GM12878 (cell line): Measurements from ENCODE around the gene PGC. TPM values are rescaled to one million over a fixed set of nuclear protein-coding genes. Genes with fewer than 3 reads are reported as not detected.

Experiments
- ATAC-seq: fragments of 200-7000 bp; cut with Tn5 transposase; 3 replicates; pipeline ENCODE4 v1.9.1; 2020; ENCODE audit warnings: mild to moderate bottlenecking, moderate library complexity
- BruUV-seq: library from RNA; stranded (reverse); fragments of 400-500 nt; replicated peaks from 2 replicates; lab custom pipeline; 2021; lab: Mats Ljungman, UMichigan
- CTCF ChIA-PET: fragments of 300-600 bp; sonication (Branson Sonifier 250); formaldehyde crosslinking; extraction: SDS; loops from one replicate; lab custom pipeline; 2021; ENCODE audit warnings: inconsistent platforms; lab: Yijun Ruan, JAX
- POLR2A ChIA-PET: fragments of 350-600 bp; formaldehyde crosslinking; extraction: SDS; loops from one replicate; lab custom pipeline; 2021; ENCODE audit warnings: inconsistent platforms; lab: Charles Lee
- RAD21 ChIA-PET: fragments of 300-600 bp; sonication (Branson Sonifier 250); formaldehyde crosslinking; loops from one replicate; lab custom pipeline; 2023; ENCODE audit warnings: antibody characterized with exemption; ENCODE audit not compliant: unreplicated experiment; lab: Charles Lee
- SMC1A ChIA-PET: fragments of 300-600 bp; sonication (Branson Sonifier 250); formaldehyde crosslinking; loops from one replicate; lab custom pipeline; 2023; ENCODE audit not compliant: unreplicated experiment, uncharacterized antibody; lab: Charles Lee
- DNase-seq: peaks from one replicate; pipeline ENCODE4 v3.0.0-alpha.2; 2011; ENCODE audit warnings: low read depth, low spot score
- FAIRE-seq: peaks from 3 replicates; lab custom pipeline; 2011; peaks lifted over from hg19 to GRCh38; lab: Jason Lieb, UNC
- H2AFZ ChIP-seq: 2 replicates; pipeline ENCODE4 v1.6.0; 2011; ENCODE audit warnings: low read depth, low read length, control low read depth; ENCODE audit not compliant: control insufficient read depth
- H3K27ac ChIP-seq: 2 replicates; pipeline ENCODE4 v1.5.1; 2011; ENCODE audit warnings: control low read depth; ENCODE audit not compliant: control insufficient read depth, insufficient read depth
- H3K27me3 ChIP-seq, 2 experiments: replicated peaks in 1 of 2; 2 replicates each; pipeline versions ENCODE4 v1.6.0 to v1.6.1; 2011; ENCODE audit warnings: low read length in 1 of 2; ENCODE audit not compliant: control insufficient read depth in 2 of 2, insufficient read depth in 2 of 2
- H3K36me3 ChIP-seq, 2 experiments: 2 replicates each; pipeline ENCODE4 v1.5.1; 2011; ENCODE audit warnings: low read length in 1 of 2; ENCODE audit not compliant: control insufficient read depth in 2 of 2, insufficient read depth in 2 of 2
- H3K4me1 ChIP-seq: 2 replicates; pipeline ENCODE4 v1.6.1; 2011; ENCODE audit warnings: mild to moderate bottlenecking, low read length, moderate library complexity, mixed read lengths; ENCODE audit not compliant: control insufficient read depth, insufficient read depth
- H3K4me2 ChIP-seq: 2 replicates; pipeline ENCODE4 v1.6.0; 2011; ENCODE audit warnings: control low read depth; ENCODE audit not compliant: control insufficient read depth, insufficient read depth
- H3K4me3 ChIP-seq: fragments of 200-600 bp; sonication (generic); 2 replicates; pipeline ENCODE4 v1.5.1; 2016
- H3K79me2 ChIP-seq: 2 replicates; pipeline ENCODE4 v1.6.0; 2011; ENCODE audit warnings: low read length; ENCODE audit not compliant: control insufficient read depth, insufficient read depth
- H3K9ac ChIP-seq: 2 replicates; pipeline ENCODE4 v1.8.0; 2011; ENCODE audit warnings: low read length, control low read depth, mixed read lengths; ENCODE audit not compliant: control insufficient read depth, insufficient read depth
- H3K9me3 ChIP-seq: replicated peaks from 3 replicates; pipeline ENCODE4 v1.5.1; 2011; ENCODE audit warnings: mild to moderate bottlenecking, low read length; ENCODE audit not compliant: control insufficient read depth, insufficient read depth
- H4K20me1 ChIP-seq: 2 replicates; pipeline ENCODE4 v1.6.0; 2011; ENCODE audit not compliant: control insufficient read depth, insufficient read depth
- CREB1 ChIP-seq: IDR thresholded peaks from 2 replicates; pipeline ENCODE4 v1.6.1; 2012; ENCODE audit warnings: low read depth, mild to moderate bottlenecking, inconsistent platforms
- IRF4 ChIP-seq: IDR thresholded peaks from 2 replicates; pipeline ENCODE4 v1.6.1; 2011; ENCODE audit warnings: low read depth, low read length
- NFXL1 ChIP-seq: fragments of 450-650 bp; IDR thresholded peaks from 2 replicates; pipeline ENCODE4 v1.6.1; 2017; ENCODE audit warnings: antibody characterized with exemption, mild to moderate bottlenecking, borderline replicate concordance
- NRF1 ChIP-seq: conservative IDR thresholded peaks from 2 replicates; pipeline ENCODE4 v1.6.1; 2011; ENCODE audit warnings: mild to moderate bottlenecking, low read depth, low read length, improper control_type of control experiment
- POLR2AphosphoS5 ChIP-seq: IDR thresholded peaks from 2 replicates; pipeline ENCODE4 v1.6.1; 2011; ENCODE audit warnings: mild to moderate bottlenecking, low read length, inconsistent platforms
- RELA ChIP-seq: fragments of 450-650 bp; IDR thresholded peaks from 2 replicates; pipeline ENCODE4 v1.8.0; 2014; ENCODE audit warnings: borderline replicate concordance; ENCODE audit not compliant: partially characterized antibody
- SMAD5 ChIP-seq: IDR thresholded peaks from 2 replicates; pipeline ENCODE4 v1.6.1; 2016; ENCODE audit warnings: antibody characterized with exemption, low read depth
- SUZ12 ChIP-seq: fragments of 200-600 bp; sonication (generic); IDR thresholded peaks from one replicate; pipeline ENCODE4 v1.6.1; 2018; ENCODE audit warnings: antibody characterized with exemption, mild to moderate bottlenecking; ENCODE audit not compliant: unreplicated experiment
- ZNF207 ChIP-seq: fragments of 450-650 bp; IDR thresholded peaks from 2 replicates; pipeline ENCODE4 v1.6.1; 2014; ENCODE audit warnings: antibody characterized with exemption, mild to moderate bottlenecking, borderline replicate concordance
- WGBS: methylation state at CpG from one replicate; pipeline ENCODE4 v1.1.6; 2016; ENCODE audit warnings: low lambda C conversion rate; ENCODE audit not compliant: insufficient replicate concordance, insufficient coverage; ENCODE audit errors: missing lambda C conversion rate; 5-methylcytosine and 5-hydroxymethylcytosine counted together
- in situ Hi-C: fragments of 300-500 bp; cut with MboI; formaldehyde crosslinking; loops from 9 replicates; pipeline ENCODE4 v1.14.3; 2018; ENCODE audit warnings: mixed read lengths
- intact Hi-C: fragments of 100-400 bp; cut with micrococcal nuclease; formaldehyde crosslinking; loops from one replicate; pipeline ENCODE4 v1.14.2; 2022; ENCODE audit not compliant: unreplicated experiment
- polyA plus RNA-seq, 11 experiments: library from polyadenylated mRNA; depleted of rRNA in 4 of 11; unstranded in 6 of 11; stranded (reverse) in 5 of 11; fragments of >200 nt; fragmentation: Nextera tagmentation in 4 of 11; fragmentation: Illumina TruSeq in 1 of 11; extraction: Ambion mirVana in 4 of 11; extraction: Trizol in 1 of 11; gene quantifications; 1 replicate in 1 of 11; 2 replicates in 10 of 11; pipeline versions ENCODE4 v1.2.1 to v1.2.3, GENCODE V29; 2011 to 2016; ENCODE audit warnings: inconsistent platforms in 2 of 11, missing spikeins in 2 of 11, low read depth in 1 of 11
- total RNA-seq, 4 experiments: library from RNA; depleted of rRNA in 3 of 4; stranded (reverse); fragments of >200 nt in 3 of 4; fragmentation: Illumina TruSeq in 1 of 4; extraction: Trizol in 1 of 4; gene quantifications; 2 replicates each; pipeline versions ENCODE4 v1.2.1 to v1.2.3, GENCODE V29; 2013 to 2021
- TF ChIP-seq, protein P1 (sequence below): fragments of 450-650 bp; formaldehyde crosslinking; IDR thresholded peaks from 2 replicates; pipeline ENCODE4 v1.4.0; 2022; ENCODE audit warnings: mild to moderate bottlenecking, moderate library complexity
- TF ChIP-seq, protein P2 (sequence below): IDR thresholded peaks from 2 replicates; pipeline ENCODE4 v1.6.1; 2011; ENCODE audit warnings: low read depth, low read length, improper control_type of control experiment, borderline replicate concordance
- TF ChIP-seq, protein P3 (sequence below): fragments of 450-650 bp; IDR thresholded peaks from 2 replicates; pipeline ENCODE4 v1.6.1; 2017; ENCODE audit warnings: low read depth, mild to moderate bottlenecking, moderate library complexity
- TF ChIP-seq, protein P4 (sequence below): fragments of 450-650 bp; IDR thresholded peaks from 2 replicates; pipeline ENCODE4 v1.6.1; 2017; ENCODE audit warnings: antibody characterized with exemption, mild to moderate bottlenecking, moderate library complexity

The PGC gene
- total and polyA plus RNA-seq, 10 of the 15 experiments (the other 5 are each of a cell fraction or from before 2014, with no cell fraction given) = 0.26 TPM; not detected in 9

DNA sequence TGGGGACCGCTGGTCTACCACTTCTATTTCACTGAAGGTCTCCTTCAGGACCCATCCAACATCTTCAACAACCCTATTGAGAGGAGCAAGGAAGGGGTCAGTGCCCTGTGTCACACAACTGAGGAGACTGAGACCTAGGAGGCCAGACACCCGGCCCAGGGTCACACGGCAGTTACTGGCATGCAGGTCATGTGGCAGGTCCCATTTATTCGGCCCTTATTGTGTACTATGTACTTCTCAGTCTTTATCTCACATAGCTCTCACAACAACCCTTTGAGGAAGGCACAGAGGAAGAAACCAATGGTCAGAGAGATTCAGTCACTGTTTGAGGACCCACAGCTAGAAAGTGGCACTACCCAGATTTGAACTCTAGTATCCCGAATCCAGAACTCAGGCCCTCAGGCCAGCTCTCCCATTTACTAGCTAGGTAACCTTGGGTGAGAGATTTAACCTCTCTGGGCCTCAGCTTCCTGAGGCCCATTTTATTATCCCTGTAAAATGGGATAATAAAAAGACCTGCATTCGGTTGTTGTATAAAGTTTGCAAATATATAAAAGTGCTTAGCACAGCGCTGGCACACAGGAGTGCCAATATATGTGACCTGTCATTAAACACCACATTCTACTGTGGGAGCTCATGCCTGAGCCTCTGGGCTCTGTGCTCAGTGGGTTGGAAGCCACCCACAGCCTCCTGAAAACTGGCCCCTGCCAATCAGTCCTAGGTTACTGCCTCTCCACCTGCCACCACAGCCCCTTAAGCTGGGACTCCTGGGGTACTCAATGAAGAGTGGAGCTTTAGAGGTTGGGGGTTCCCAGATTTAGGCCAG is 27.5 kb downstream of the PGC start:
- ChIA-PET RAD21 (interaction anchor here (1.2 to 14.4 kb wide), 6 partner anchors 8 to 385 kb away, joined by 3 to 300 read pairs (median 4); partner anchors contain the start of genes BYSL and MED20), SMC1A (interaction anchor here (0.7 to 7.7 kb wide), 5 partner anchors 12 to 326 kb away, joined by 3 to 151 read pairs (median 4); no protein-coding TSS in a partner anchor), POLR2A (interaction anchor here (2.9 to 13.0 kb wide), 3 partner anchors 12 to 386 kb away, joined by 13 to 293 read pairs (median 210); partner anchors contain the start of gene TFEB), CTCF (interaction anchor here (0.7 to 6.9 kb wide), 5 partner anchors 11 to 387 kb away, joined by 3 to 84 read pairs (median 19); partner anchors contain the start of gene TFEB)
- intact Hi-C loops (no loop called here), in situ Hi-C loops (no loop called here)
- no TSS peak for BruUV-seq
- 21% methylated on average over 7 of the region's 7 CpGs for WGBS
- Histone ChIP-seq H4K20me1 (peaks cover 2% of the 10 kb centered on the region; the same call in 1 of the 2 replicates), H3K9me3 (no peaks in the 10 kb centered on the region), H3K79me2 (peaks cover 98% of the 10 kb centered on the region), H3K27me3 (no peaks in the 10 kb centered on the region), H3K4me1 (peaks cover 79% of the 10 kb centered on the region), H2AFZ (no peak overlapping the region), H3K27ac (peak overlapping the region; percentile 97), H3K4me2 (peak overlapping the region; percentile 99), H3K4me3 (peak overlapping the region; percentile 61), H3K36me3 (peaks cover 2 to 7% of the 10 kb centered on the region in 2 experiments; a peak in 3 of 4 replicates), H3K9ac (peak overlapping the region; percentile 91)
- DNase-seq = no peak
- FAIRE-seq = no peak
- ATAC-seq = no peak; the same call in 2 of the 3 replicates
- TF ChIP-seq, protein P1, sequence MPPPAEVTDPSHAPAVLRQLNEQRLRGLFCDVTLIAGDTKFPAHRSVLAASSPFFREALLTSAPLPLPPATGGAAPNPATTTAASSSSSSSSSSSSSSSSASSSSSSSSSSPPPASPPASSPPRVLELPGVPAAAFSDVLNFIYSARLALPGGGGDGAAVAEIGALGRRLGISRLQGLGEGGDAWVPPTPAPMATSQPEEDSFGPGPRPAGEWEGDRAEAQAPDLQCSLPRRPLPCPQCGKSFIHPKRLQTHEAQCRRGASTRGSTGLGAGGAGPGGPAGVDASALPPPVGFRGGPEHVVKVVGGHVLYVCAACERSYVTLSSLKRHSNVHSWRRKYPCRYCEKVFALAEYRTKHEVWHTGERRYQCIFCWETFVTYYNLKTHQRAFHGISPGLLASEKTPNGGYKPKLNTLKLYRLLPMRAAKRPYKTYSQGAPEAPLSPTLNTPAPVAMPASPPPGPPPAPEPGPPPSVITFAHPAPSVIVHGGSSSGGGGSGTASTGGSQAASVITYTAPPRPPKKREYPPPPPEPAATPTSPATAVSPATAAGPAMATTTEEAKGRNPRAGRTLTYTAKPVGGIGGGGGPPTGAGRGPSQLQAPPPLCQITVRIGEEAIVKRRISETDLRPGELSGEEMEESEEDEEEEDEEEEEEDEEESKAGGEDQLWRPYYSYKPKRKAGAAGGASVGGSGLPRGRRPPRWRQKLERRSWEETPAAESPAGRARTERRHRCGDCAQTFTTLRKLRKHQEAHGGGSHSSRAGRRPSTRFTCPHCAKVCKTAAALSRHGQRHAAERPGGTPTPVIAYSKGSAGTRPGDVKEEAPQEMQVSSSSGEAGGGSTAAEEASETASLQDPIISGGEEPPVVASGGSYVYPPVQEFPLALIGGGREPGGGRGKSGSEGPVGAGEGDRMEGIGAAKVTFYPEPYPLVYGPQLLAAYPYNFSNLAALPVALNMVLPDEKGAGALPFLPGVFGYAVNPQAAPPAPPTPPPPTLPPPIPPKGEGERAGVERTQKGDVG (CRISPR knock-in tag) = no peak
- no peak for TF ChIP-seq ZNF207
- TF ChIP-seq, protein P2, sequence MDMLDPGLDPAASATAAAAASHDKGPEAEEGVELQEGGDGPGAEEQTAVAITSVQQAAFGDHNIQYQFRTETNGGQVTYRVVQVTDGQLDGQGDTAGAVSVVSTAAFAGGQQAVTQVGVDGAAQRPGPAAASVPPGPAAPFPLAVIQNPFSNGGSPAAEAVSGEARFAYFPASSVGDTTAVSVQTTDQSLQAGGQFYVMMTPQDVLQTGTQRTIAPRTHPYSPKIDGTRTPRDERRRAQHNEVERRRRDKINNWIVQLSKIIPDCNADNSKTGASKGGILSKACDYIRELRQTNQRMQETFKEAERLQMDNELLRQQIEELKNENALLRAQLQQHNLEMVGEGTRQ = no peak
- TF ChIP-seq IRF4 = no peak
- TF ChIP-seq POLR2AphosphoS5 = 0 out of 2 replicates have a peak, but pooled peaks have one; percentile 53
- TF ChIP-seq, protein P3, sequence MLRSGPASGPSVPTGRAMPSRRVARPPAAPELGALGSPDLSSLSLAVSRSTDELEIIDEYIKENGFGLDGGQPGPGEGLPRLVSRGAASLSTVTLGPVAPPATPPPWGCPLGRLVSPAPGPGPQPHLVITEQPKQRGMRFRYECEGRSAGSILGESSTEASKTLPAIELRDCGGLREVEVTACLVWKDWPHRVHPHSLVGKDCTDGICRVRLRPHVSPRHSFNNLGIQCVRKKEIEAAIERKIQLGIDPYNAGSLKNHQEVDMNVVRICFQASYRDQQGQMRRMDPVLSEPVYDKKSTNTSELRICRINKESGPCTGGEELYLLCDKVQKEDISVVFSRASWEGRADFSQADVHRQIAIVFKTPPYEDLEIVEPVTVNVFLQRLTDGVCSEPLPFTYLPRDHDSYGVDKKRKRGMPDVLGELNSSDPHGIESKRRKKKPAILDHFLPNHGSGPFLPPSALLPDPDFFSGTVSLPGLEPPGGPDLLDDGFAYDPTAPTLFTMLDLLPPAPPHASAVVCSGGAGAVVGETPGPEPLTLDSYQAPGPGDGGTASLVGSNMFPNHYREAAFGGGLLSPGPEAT = no peak
- TF ChIP-seq SUZ12 = no peak
- TF ChIP-seq SMAD5 = no peak
- TF ChIP-seq RELA = no peak
- TF ChIP-seq NRF1 = no peak
- TF ChIP-seq NFXL1 = no peak
- TF ChIP-seq, protein P4, sequence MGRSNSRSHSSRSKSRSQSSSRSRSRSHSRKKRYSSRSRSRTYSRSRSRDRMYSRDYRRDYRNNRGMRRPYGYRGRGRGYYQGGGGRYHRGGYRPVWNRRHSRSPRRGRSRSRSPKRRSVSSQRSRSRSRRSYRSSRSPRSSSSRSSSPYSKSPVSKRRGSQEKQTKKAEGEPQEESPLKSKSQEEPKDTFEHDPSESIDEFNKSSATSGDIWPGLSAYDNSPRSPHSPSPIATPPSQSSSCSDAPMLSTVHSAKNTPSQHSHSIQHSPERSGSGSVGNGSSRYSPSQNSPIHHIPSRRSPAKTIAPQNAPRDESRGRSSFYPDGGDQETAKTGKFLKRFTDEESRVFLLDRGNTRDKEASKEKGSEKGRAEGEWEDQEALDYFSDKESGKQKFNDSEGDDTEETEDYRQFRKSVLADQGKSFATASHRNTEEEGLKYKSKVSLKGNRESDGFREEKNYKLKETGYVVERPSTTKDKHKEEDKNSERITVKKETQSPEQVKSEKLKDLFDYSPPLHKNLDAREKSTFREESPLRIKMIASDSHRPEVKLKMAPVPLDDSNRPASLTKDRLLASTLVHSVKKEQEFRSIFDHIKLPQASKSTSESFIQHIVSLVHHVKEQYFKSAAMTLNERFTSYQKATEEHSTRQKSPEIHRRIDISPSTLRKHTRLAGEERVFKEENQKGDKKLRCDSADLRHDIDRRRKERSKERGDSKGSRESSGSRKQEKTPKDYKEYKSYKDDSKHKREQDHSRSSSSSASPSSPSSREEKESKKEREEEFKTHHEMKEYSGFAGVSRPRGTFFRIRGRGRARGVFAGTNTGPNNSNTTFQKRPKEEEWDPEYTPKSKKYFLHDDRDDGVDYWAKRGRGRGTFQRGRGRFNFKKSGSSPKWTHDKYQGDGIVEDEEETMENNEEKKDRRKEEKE = no peak
- TF ChIP-seq CREB1 = no peak
